ENCODE measurements around the gene LOXL3.

LOXL3 gene

DNA sequence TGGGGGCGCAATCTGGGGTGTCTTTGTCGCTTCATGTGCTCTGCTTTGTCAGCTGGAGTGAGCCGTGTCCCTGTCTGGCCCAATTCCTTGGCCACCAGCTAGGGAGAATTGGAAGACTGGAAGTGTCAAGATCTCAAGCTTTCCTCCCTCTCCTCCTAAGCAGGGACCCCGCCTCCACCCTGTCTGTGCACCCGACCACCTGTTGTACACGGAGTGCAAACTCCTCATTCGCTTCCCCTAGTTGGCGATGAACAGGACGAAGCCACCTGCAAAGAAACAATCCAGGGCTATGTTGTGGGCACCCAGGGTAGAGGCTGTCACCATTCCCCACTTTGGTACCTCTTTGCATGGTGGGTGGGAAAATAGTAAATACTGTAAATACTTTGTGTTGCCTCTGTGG lies 26.0 kb downstream of the LOXL3 start:
- no peak overlapping the region for H3K4me3 ChIP-seq (ENCODE audit: low read depth, low read length)
- TF ChIP-seq, protein P1, sequence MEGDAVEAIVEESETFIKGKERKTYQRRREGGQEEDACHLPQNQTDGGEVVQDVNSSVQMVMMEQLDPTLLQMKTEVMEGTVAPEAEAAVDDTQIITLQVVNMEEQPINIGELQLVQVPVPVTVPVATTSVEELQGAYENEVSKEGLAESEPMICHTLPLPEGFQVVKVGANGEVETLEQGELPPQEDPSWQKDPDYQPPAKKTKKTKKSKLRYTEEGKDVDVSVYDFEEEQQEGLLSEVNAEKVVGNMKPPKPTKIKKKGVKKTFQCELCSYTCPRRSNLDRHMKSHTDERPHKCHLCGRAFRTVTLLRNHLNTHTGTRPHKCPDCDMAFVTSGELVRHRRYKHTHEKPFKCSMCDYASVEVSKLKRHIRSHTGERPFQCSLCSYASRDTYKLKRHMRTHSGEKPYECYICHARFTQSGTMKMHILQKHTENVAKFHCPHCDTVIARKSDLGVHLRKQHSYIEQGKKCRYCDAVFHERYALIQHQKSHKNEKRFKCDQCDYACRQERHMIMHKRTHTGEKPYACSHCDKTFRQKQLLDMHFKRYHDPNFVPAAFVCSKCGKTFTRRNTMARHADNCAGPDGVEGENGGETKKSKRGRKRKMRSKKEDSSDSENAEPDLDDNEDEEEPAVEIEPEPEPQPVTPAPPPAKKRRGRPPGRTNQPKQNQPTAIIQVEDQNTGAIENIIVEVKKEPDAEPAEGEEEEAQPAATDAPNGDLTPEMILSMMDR (IDR thresholded peaks at IDR 0.05; ENCODE audit: borderline replicate concordance, insufficient read depth, low read depth, low read length) = no peak

DNA sequence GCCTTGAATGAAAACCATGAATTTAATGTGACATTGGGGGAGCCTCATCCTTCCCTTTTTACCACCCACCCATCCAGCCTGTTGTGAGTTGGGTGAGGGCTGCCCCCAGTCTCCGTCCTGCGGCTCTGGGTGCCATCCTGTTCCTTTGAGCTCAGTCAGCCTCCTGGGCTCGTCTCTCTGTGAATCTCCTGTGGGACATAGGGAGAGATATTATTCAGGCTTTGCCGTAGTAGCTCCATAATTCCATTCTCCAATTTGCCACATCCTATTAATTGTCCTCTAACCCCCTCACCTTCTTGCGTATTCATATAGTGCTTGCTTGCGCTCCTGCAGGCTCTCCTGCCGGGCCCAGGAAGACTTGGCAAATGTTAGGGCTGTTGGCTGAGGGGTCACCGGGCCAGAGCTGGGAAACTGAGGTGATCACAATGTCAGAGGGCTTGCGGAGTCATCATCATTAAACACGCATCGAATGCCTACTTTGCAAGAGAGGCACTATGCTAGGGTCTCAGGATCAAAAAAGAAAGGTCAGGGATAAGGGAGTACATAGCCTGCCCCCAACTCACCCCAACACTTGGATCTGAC lies 27.0 kb downstream of the LOXL3 start:
- no peak overlapping the region for H3K4me3 ChIP-seq (ENCODE audit: low read depth, low read length)
- TF ChIP-seq, protein P1 (IDR thresholded peaks at IDR 0.05; ENCODE audit: borderline replicate concordance, insufficient read depth, low read depth, low read length) = no peak

DNA sequence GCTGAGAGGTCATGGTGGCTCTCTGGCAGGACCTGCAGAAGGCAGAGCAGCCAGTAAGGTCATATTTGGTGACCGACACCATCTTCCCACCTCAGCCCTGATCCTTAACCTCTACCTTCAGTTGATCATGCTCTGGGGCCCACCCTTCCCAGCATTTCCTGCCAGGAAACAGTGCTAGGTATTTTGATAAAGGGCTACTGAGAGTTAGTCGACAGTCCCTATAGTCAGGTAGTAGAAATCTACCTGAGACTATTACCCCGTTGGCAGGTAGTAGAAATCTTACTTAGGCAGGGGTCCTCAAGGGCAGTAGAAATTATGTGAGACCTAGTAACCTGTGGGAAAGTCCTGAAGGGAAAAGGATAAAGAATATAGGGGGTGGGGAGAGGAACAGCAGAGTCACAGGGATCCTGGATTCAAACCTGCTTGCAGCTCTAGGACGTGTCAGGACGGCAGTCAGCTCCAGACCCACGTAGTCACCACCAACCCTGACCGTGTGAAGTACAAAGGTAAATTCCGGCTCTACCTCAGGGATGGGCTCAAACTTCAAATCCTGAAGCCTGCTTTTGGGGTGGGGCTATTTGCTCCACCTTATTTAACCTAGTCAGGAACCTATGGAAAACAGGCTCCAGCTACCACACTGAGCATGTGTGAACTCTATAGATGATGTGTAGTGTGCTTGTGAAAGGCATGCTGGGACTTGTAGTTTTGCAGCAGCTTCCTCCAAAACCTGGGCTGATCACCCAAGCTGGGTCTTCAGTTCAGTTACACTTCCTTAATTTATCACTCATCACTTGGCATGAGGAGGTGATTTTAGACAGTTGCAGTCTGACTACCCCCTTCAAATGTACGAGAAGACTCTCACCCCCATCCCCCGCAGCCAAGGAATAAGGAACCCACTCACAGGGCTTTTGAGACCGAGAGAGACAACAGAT lies 27.8 kb downstream of the LOXL3 start, which contains the start of gene DQX1:
Gene DQX1, minus strand, starts transcription at position 515 of the 932 bp plus-strand sequence. Its CDS starts 502 bp downstream, at position 13.
- H3K4me3 ChIP-seq (ENCODE audit: low read depth, low read length) = no peak within 1 kb of the TSS
- TF ChIP-seq, protein P1 (IDR thresholded peaks at IDR 0.05; ENCODE audit: borderline replicate concordance, insufficient read depth, low read depth, low read length) = no peak

DNA sequence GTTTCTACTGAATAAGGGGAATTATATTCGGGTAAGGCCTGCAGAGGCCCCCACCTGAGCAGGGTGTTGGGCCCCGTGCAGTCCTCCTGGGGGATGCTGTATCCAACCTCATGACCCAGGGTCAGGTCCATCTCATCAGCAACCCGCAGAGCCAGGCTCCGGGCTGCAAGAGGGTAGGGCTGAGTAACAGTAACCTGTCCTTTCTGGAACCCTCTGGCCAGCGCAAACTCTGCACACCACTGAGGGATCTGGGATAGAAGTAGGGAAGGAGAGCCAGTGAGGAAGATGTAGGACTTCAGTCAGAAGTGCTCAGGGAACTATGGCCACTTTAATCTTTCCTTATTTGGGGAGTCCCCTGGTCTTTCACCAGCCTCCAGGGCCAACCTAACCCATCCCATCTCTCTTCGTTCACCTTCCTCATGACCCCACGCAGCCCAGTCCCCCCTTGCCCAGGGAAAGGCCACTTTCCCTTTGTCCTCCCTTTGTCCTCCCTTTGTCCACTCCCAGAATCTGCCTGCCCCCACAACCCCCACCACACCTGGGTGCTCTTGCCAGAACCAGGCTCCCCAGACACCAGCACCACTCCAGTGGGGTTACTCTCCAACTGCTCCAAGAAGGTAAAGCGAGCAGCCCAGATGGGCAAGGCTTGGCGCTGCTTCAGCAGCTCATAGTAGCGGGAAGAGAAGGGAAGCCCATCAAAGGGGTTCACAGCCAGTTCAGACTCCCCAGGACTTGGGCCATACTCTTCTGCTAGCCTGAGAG lies 28.6 kb downstream of the LOXL3 start:
- TF ChIP-seq, protein P1 (IDR thresholded peaks at IDR 0.05; ENCODE audit: borderline replicate concordance, insufficient read depth, low read depth, low read length) = no peak
- H3K4me3 ChIP-seq (ENCODE audit: low read depth, low read length) = no peak overlapping the region

DNA sequence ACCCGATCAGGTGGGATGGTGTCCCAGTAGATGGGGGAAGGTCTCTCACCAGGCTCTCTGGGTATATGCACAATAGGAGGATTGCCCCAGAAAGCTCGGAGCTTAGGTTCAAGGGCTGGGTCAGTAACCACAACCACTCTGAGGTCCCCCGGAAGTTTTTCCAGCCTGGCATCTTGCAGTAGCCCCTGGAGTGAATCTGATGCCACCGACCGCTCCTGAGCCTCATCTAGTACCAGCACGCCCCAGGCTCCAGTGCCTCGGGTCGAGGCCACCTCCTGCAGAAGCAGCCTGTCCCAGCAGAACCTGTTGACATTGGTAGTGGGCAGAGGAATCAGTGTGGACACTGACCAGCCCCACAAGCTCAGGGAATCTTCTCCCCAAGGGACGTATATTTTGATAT lies 29.7 kb downstream of the LOXL3 start:
- TF ChIP-seq, protein P1 (IDR thresholded peaks at IDR 0.05; ENCODE audit: borderline replicate concordance, insufficient read depth, low read depth, low read length) = no peak
- H3K4me3 ChIP-seq (ENCODE audit: low read depth, low read length) = no peak overlapping the region

DNA sequence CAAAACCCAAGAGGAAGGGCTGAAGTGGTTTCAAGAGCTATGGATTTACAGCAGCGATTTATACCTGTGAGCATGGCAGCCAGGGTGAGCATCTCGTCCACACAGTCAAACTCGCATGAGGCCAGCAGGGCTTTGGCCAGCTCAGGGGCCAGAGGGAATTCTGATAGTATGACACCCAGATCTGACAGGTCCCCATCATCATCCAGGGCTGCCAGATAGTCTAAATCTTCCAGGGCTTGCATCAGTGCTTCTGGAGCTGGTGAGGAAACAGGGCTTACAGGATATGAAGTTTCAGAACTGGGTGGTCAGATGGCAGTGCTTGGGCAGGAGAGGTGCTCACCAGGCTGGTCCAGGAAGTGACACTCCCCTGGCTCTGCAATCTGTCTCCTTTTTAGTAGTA lies 31.2 kb downstream of the LOXL3 start:
- H3K4me3 ChIP-seq (ENCODE audit: low read depth, low read length) = no peak overlapping the region
- TF ChIP-seq, protein P1 (IDR thresholded peaks at IDR 0.05; ENCODE audit: borderline replicate concordance, insufficient read depth, low read depth, low read length) = no peak
